PC-3 (cell line): ENCODE results near the gene C22orf23. TPM values are rescaled to one million over a fixed set of nuclear protein-coding genes. Genes with fewer than 3 reads are reported as not detected.

Source experiments
- ATAC-seq: fragments of 200-7000 bp; cut with Tn5 transposase; 2 replicates; pipeline ENCODE4 v1.9.1; 2020; ENCODE audit warnings: mild to moderate bottlenecking, moderate library complexity
- BruUV-seq: library from RNA; stranded (reverse); fragments of 400-500 nt; replicated peaks from 2 replicates; lab custom pipeline; 2021; lab: Mats Ljungman, UMichigan
- CTCF ChIA-PET: fragments of 300-600 bp; sonication (Branson Sonifier 250); formaldehyde crosslinking; loops from one replicate; lab custom pipeline; 2022; ENCODE audit warnings: antibody characterized with exemption; lab: Charles Lee
- POLR2A ChIA-PET: fragments of 300-600 bp; sonication (Branson Sonifier 250); formaldehyde crosslinking; loops from one replicate; lab custom pipeline; 2022; ENCODE audit warnings: antibody characterized with exemption; ENCODE audit not compliant: unreplicated experiment; lab: Charles Lee
- DNase-seq: peaks from one replicate; pipeline ENCODE4 v3.0.0-alpha.2; 2015
- H2AFZ ChIP-seq: fragments of 300-600 bp; sonication (generic); 2 replicates; pipeline ENCODE4 v1.6.0; 2016; ENCODE audit warnings: antibody characterized with exemption, low read length
- H3F3A ChIP-seq: fragments of 300-600 bp; sonication (generic); one replicate; pipeline ENCODE4 v1.6.0; 2017; ENCODE audit warnings: antibody characterized with exemption, low read length, control low read depth, mild to moderate bottlenecking; ENCODE audit not compliant: unreplicated experiment
- H3K27ac ChIP-seq: fragments of 300-600 bp; sonication (generic); 2 replicates; pipeline ENCODE4 v1.5.1; 2016; ENCODE audit warnings: mild to moderate bottlenecking, low read length
- H3K27me3 ChIP-seq: fragments of 300-600 bp; sonication (generic); 2 replicates; pipeline ENCODE4 v1.6.1; 2016; ENCODE audit warnings: low read length, mixed read lengths
- H3K36me3 ChIP-seq: fragments of 300-600 bp; sonication (generic); 2 replicates; pipeline ENCODE4 v1.6.1; 2016; ENCODE audit warnings: low read depth, mixed run types, low read length, mixed read lengths
- H3K4me1 ChIP-seq: fragments of 300-600 bp; sonication (generic); 2 replicates; pipeline ENCODE4 v1.5.1; 2016; ENCODE audit warnings: low read length; ENCODE audit not compliant: insufficient read depth
- H3K4me2 ChIP-seq: fragments of 300-600 bp; sonication (generic); 2 replicates; pipeline ENCODE4 v1.6.0; 2016; ENCODE audit warnings: low read length
- H3K4me3 ChIP-seq: fragments of 300-600 bp; sonication (generic); 2 replicates; pipeline ENCODE4 v1.5.1; 2016; ENCODE audit warnings: mild to moderate bottlenecking, low read length, mixed read lengths
- H3K79me2 ChIP-seq: fragments of 300-600 bp; sonication (generic); 2 replicates; pipeline ENCODE4 v1.6.1; 2017; ENCODE audit warnings: low read length, mixed read lengths
- H3K9ac ChIP-seq: fragments of 300-600 bp; sonication (generic); 2 replicates; pipeline ENCODE4 v1.6.0; 2016; ENCODE audit warnings: mild to moderate bottlenecking, low read length
- H3K9me2 ChIP-seq: fragments of 300-600 bp; sonication (generic); replicated peaks from 2 replicates; pipeline ENCODE4 v1.6.1; 2016; ENCODE audit warnings: mixed run types, low read length, mixed read lengths
- H3K9me3 ChIP-seq: fragments of 300-600 bp; sonication (generic); 2 replicates; pipeline ENCODE4 v1.6.1; 2016; ENCODE audit warnings: low read length, mixed read lengths
- H4K20me1 ChIP-seq: fragments of 300-600 bp; sonication (generic); 2 replicates; pipeline ENCODE4 v1.6.1; 2016; ENCODE audit warnings: low read length, mixed read lengths
- CTCF ChIP-seq: fragments of 300-600 bp; sonication (generic); conservative IDR thresholded peaks from 2 replicates; pipeline ENCODE4 v1.5.1; 2017; ENCODE audit warnings: antibody characterized with exemption, low read depth, mild to moderate bottlenecking, low read length
- EZH2 ChIP-seq: fragments of 300-600 bp; sonication (generic); IDR thresholded peaks from one replicate; pipeline ENCODE4 v1.6.1; 2017; ENCODE audit warnings: antibody characterized with exemption, mild to moderate bottlenecking, low read length; ENCODE audit not compliant: unreplicated experiment
- EZH2phosphoT487 ChIP-seq: fragments of 300-600 bp; sonication (generic); IDR thresholded peaks from 2 replicates; pipeline ENCODE4 v1.6.1; 2018; ENCODE audit warnings: mild to moderate bottlenecking, antibody characterized with exemption, low read length, borderline replicate concordance
- intact Hi-C: fragments of 100-400 bp; cut with micrococcal nuclease; formaldehyde crosslinking; loops from 2 replicates; pipeline ENCODE4 v1.9.0; 2023
- total RNA-seq: library from RNA; depleted of rRNA; stranded (reverse); fragments of >200 nt; gene quantifications from 2 replicates; pipeline ENCODE4 v1.2.3, GENCODE V29; 2014

The C22orf23 gene
- total RNA-seq, 1 experiment from 2014 or later, result 0.69 TPM

- POLR2A ChIA-PET, result no interaction called here
Measured at GRCh38 chr22:37925767-37926166, 27.6 kb downstream of the C22orf23 start.

GRCh38 chr22:37925330-37925729, 28.1 kb downstream of the C22orf23 start:
- no TSS peak for BruUV-seq
- Histone ChIP-seq H3K9ac (no peak overlapping the region), H3K4me2 (no peak overlapping the region), H3K79me2 (no peaks in the 10 kb centered on the region), H3K4me3 (no peak overlapping the region), H3K4me1 (no peaks in the 10 kb centered on the region), H3K9me2 (no peaks in the 10 kb centered on the region), H2AFZ (no peak overlapping the region), H3K27ac (no peak overlapping the region), H3F3A (no peaks in the 10 kb centered on the region), H4K20me1 (no peaks in the 10 kb centered on the region), H3K27me3 (no peaks in the 10 kb centered on the region), H3K36me3 (no peaks in the 10 kb centered on the region; the same call in 1 of the 2 replicates), H3K9me3 (no peaks in the 10 kb centered on the region)
- POLR2A ChIA-PET, result no interaction called here
- no peak for ATAC-seq
- intact Hi-C loops, result no loop called here
- DNase-seq, result no peak
- TF ChIP-seq CTCF (no peak), EZH2phosphoT487 (no peak), EZH2 (no peak)
- CTCF ChIA-PET, result no interaction called here

More at GRCh38 chr22:37925767-37926166, 27.6 kb downstream of the C22orf23 start:
- Histone ChIP-seq H3K4me2 (no peak overlapping the region), H3K4me3 (no peak overlapping the region), H2AFZ (no peak overlapping the region), H3K27me3 (no peaks in the 10 kb centered on the region), H3K36me3 (no peaks in the 10 kb centered on the region; the same call in 1 of the 2 replicates), H3K27ac (no peak overlapping the region), H3K9me3 (no peaks in the 10 kb centered on the region), H3K79me2 (no peaks in the 10 kb centered on the region), H3K9ac (no peak overlapping the region), H3K4me1 (no peaks in the 10 kb centered on the region), H4K20me1 (no peaks in the 10 kb centered on the region), H3K9me2 (no peaks in the 10 kb centered on the region), H3F3A (no peaks in the 10 kb centered on the region)
- ATAC-seq, result no peak
- CTCF ChIA-PET, result no interaction called here
- intact Hi-C loops, result no loop called here
- no TSS peak for BruUV-seq
- TF ChIP-seq EZH2, result no peak
- no peak for TF ChIP-seq EZH2phosphoT487
- no peak for TF ChIP-seq CTCF
- DNase-seq, result no peak

- ChIA-PET POLR2A (no interaction called here), CTCF (no interaction called here)
- BruUV-seq, result no TSS peak
- no peaks in the 10 kb centered on the region for H3F3A ChIP-seq
- no peaks in the 10 kb centered on the region for H3K27me3 ChIP-seq
- ATAC-seq, result no peak
- no peaks in the 10 kb centered on the region for H3K9me3 ChIP-seq
- H3K4me3 ChIP-seq, result no peak overlapping the region
- H3K27ac ChIP-seq, result no peak overlapping the region
- DNase-seq, result no peak
- no peaks in the 10 kb centered on the region for H3K4me1 ChIP-seq
- H3K36me3 ChIP-seq, result no peaks in the 10 kb centered on the region; the same call in 1 of the 2 replicates
- no peak overlapping the region for H3K4me2 ChIP-seq
- no peaks in the 10 kb centered on the region for H3K79me2 ChIP-seq
- H3K9me2 ChIP-seq, result no peaks in the 10 kb centered on the region
- no peak overlapping the region for H3K9ac ChIP-seq
- TF ChIP-seq EZH2, result no peak
- no peak for TF ChIP-seq EZH2phosphoT487
- no peak for TF ChIP-seq CTCF
- H2AFZ ChIP-seq, result no peak overlapping the region
- intact Hi-C loops, result no loop called here
- H4K20me1 ChIP-seq, result no peaks in the 10 kb centered on the region
Measured at GRCh38 chr22:37924386-37925065, 28.9 kb downstream of the C22orf23 start.
